NT2/D1 (cell line): ENCODE results near the gene LRMDA.
A peak's percentile ranks its signal among the peaks of the same experiment; 100 is the strongest.

ENCODE experiments used
- DNase-seq: peaks from one replicate; pipeline ENCODE4 v3.0.0-alpha.2; 2011; ENCODE audit warnings: low read depth, low spot score
- H3K27me3 ChIP-seq: 2 replicates; pipeline ENCODE4 v1.6.0; 2011; ENCODE audit warnings: mild to moderate bottlenecking; ENCODE audit not compliant: insufficient read length, insufficient read depth
- H3K36me3 ChIP-seq: 2 replicates; pipeline ENCODE4 v1.6.1; 2011; ENCODE audit warnings: mild to moderate bottlenecking, low read length, mixed read lengths; ENCODE audit not compliant: insufficient read depth, insufficient read length
- H3K4me1 ChIP-seq: 2 replicates; pipeline ENCODE4 v1.5.1; 2011; ENCODE audit not compliant: insufficient read depth, insufficient read length
- H3K4me3 ChIP-seq: 2 replicates; pipeline ENCODE4 v1.5.1; 2011; ENCODE audit warnings: low read depth; ENCODE audit not compliant: insufficient read length
- H3K9ac ChIP-seq: 2 replicates; pipeline ENCODE4 v1.6.0; 2011; ENCODE audit warnings: low read depth; ENCODE audit not compliant: insufficient read length
- H3K9me3 ChIP-seq: 2 replicates; pipeline ENCODE4 v1.5.1; 2011; ENCODE audit warnings: mild to moderate bottlenecking, low read length; ENCODE audit not compliant: insufficient read depth
- SUZ12 ChIP-seq: IDR thresholded peaks from 2 replicates; pipeline ENCODE4 v1.6.1; 2011; ENCODE audit not compliant: insufficient read length, insufficient read depth; ENCODE audit errors: extremely low read depth
- YY1 ChIP-seq: IDR thresholded peaks from 2 replicates; pipeline ENCODE4 v1.6.1; 2011; ENCODE audit not compliant: insufficient read length, insufficient read depth
- ZNF274 ChIP-seq: IDR thresholded peaks from 2 replicates; pipeline ENCODE4 v1.6.1; 2011; ENCODE audit warnings: mild to moderate bottlenecking, low read depth, low read length

LRMDA gene

DNA sequence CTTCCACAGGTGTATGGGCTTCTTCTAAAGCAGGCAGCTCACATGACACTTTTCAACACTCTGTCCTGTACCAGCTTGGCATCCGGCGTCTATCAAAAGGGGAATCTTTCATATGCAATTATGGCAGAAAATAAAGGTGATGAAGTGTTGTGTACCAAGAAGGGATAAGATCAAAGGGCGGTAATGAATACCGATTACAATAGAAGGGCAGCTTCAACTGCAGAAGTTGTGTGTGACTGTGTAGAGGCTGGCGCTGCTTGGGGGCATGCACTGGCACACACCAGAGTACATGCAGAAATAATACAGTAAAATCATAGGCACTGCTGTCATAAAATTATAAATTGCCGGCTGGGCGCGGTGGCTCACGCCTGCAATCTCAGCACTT is 744.7 kb downstream of the LRMDA start:
- Histone ChIP-seq H3K27me3 (no peaks in the 10 kb centered on the region), H3K4me1 (no peaks in the 10 kb centered on the region), H3K9ac (no peak overlapping the region), H3K4me3 (no peak overlapping the region), H3K9me3 (no peaks in the 10 kb centered on the region; the same call in 1 of the 2 replicates), H3K36me3 (no peaks in the 10 kb centered on the region)
- TF ChIP-seq ZNF274: no peak
- TF ChIP-seq SUZ12: no peak
- no peak for TF ChIP-seq YY1
- no peak for DNase-seq

DNA sequence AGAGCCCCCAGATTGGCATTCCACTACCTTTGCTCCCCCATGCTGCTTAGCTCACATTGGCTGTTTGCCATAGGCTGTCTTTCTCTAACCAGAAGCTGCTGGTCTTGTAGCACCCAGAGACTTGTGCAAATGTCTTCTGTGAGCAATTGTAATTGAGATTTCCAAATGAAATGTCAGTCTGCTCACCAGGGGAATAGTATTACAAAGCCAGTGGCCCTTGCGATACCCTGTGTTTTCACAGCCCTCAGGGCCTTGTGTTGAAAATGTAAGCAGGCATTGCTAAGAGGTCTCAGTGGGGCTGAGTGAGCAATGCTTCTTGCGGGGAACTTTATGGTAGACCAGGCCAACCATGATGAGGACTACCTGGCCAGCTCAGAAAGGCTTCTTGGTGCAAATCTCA is 746.5 kb downstream of the LRMDA start:
- Histone ChIP-seq H3K4me1 (no peaks in the 10 kb centered on the region), H3K9me3 (no peaks in the 10 kb centered on the region), H3K36me3 (no peaks in the 10 kb centered on the region), H3K4me3 (no peak overlapping the region), H3K27me3 (no peaks in the 10 kb centered on the region), H3K9ac (no peak overlapping the region)
- no peak for TF ChIP-seq YY1
- TF ChIP-seq SUZ12: no peak
- TF ChIP-seq ZNF274: no peak
- peak; percentile 11 for DNase-seq

DNA sequence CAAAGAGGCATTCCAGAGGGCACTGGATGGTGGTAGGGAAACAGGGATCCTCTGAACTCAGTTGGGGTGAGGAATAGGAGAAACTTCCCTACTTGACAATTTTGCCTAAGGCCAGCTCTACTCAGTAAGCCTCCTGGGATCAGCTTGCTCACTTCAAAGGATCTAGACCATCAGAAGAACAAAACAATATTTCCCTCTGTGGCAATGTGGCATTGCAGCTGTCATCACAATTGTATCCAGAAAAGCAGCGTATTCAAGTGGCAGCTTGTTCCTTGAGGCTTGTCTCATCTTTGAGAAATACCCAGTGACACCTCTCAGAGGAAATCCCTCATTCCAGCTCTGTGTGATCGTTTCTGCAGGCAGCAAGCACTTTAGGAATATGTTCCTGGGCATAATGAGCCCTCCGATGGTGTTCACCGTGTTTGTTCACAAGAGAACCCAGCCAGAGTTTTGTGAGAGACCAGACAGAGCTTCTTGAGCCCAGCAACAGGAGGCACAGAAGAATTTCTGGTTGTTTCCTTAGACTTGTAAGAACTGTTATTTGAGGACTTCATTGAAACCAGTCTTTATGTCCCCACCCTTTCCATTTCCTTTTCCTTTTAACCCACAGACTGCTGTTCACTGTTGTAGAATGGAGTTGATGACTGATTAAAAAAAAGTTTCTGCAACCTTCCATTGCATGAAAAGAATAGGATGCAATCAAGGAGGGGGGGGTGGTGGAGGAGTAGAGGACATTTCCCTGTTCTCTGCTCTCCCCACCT is 747.3 kb downstream of the LRMDA start:
- no peaks in the 10 kb centered on the region for H3K36me3 ChIP-seq
- no peaks in the 10 kb centered on the region for H3K4me1 ChIP-seq
- no peak for TF ChIP-seq ZNF274
- TF ChIP-seq SUZ12: no peak
- no peaks in the 10 kb centered on the region for H3K27me3 ChIP-seq
- no peak overlapping the region for H3K9ac ChIP-seq
- no peak overlapping the region for H3K4me3 ChIP-seq
- no peak for DNase-seq
- no peaks in the 10 kb centered on the region for H3K9me3 ChIP-seq

DNA sequence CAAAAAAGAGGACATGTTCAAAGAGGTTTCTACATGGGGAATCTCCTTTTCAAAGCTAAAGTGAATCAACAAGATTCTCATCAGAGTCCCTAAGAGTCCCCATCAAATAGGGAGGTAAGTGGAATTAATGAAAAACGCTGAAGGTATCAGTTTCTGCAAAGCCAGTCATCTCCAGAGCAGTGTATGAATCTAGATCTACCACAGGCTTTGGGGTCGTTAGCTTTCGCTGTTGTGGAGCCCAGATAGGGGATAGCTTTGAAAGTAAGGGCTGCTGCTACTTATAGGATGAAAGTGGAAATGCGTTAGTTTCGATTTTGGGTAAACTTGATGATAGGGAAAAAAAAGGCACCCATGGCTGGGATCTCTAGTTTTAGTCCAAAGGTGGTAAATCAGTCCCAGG is 748.4 kb downstream of the LRMDA start:
- Histone ChIP-seq H3K4me3 (no peak overlapping the region), H3K4me1 (no peaks in the 10 kb centered on the region), H3K36me3 (no peaks in the 10 kb centered on the region), H3K9ac (no peak overlapping the region), H3K9me3 (no peaks in the 10 kb centered on the region), H3K27me3 (no peaks in the 10 kb centered on the region)
- no peak for DNase-seq
- TF ChIP-seq ZNF274 (no peak), SUZ12 (no peak), YY1 (no peak)

DNA sequence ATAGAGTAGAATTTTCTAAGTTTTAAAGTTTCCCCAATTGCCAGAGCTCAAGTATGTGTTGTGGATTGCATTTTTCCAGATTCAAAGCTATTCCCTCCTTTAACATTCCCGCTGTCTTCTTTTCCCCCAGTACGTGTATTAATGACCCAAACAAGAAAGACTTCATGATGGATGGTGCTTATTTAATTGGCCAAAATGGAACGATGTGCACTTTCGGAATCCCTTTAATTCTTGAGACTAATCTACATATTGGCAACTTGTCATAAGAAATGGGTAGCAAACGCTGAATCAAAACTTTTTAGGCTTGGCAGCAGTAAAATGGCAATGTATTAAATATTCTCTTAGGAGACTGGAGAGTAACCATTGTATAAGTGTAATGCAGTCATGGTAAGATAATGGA is 753.2 kb downstream of the LRMDA start:
- no peak for DNase-seq
- Histone ChIP-seq H3K9ac (no peak overlapping the region), H3K9me3 (no peaks in the 10 kb centered on the region), H3K36me3 (no peaks in the 10 kb centered on the region), H3K4me1 (no peaks in the 10 kb centered on the region), H3K4me3 (no peak overlapping the region), H3K27me3 (no peaks in the 10 kb centered on the region)
- TF ChIP-seq ZNF274 (no peak), SUZ12 (no peak), YY1 (no peak)

DNA sequence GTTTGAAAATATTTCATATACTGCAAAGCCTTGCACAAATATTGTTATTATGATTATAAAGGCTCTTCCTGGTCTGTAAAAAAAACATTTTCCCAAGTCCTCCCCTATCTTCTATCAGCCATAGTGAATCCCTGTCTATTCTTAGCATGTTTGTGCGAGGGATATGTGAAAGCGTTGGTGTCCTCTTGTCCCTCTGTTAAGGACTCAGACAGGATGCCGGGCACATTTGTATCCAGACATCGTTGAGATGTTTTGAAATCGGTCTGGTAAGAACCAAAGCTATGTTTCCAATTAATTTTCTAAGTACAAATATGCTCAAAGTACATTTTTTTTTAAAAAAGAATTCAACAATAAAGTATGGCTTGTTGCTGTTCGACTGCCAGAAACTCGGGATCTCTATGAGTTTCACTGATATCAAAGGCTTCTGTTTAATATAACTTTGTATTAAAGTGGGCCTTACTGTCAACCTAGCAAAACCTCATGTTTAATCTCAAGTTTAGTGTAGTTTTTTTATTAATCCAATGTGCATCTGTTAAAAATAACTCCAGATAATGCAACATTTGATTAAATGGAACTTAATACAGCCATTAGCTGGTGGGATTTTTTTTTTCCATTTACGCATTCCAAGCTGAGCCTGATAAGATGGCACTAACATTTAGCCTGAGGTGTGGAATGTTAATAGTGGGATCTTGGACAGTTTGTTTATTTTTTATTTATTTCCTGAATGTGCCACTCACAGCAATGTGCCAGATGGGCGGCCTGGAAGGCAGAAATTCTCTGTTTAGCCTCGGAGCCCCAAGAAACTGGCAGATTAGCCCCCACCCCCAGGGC is 754.3 kb downstream of the LRMDA start:
- no peaks in the 10 kb centered on the region for H3K9me3 ChIP-seq
- no peak overlapping the region for H3K9ac ChIP-seq
- no peaks in the 10 kb centered on the region for H3K4me1 ChIP-seq
- no peak overlapping the region for H3K4me3 ChIP-seq
- DNase-seq: no peak
- H3K36me3 ChIP-seq: no peaks in the 10 kb centered on the region
- no peak for TF ChIP-seq SUZ12
- no peak for TF ChIP-seq YY1
- no peak for TF ChIP-seq ZNF274
- no peaks in the 10 kb centered on the region for H3K27me3 ChIP-seq

DNA sequence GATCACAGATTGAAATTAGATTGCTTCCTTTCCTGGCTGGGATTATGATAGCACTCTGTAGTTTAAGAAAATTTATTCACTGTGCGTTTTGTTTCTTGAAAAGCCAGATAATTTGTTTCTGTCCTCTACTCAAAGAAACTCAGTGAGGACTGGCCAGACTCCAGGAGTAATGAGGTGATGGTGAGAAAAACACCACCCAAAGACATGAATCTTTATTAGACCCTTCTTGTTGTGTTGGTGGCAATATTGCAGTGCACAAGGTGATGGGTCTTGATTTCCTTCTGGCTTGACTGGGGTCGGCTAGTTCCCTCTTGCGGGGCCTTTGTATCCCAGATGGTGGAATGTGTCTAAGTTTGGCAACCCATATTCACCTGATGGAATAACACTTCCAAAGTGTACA is 756.8 kb downstream of the LRMDA start:
- no peak for TF ChIP-seq SUZ12
- TF ChIP-seq YY1: no peak
- TF ChIP-seq ZNF274: no peak
- no peaks in the 10 kb centered on the region for H3K9me3 ChIP-seq
- no peaks in the 10 kb centered on the region for H3K4me1 ChIP-seq
- no peak overlapping the region for H3K4me3 ChIP-seq
- H3K27me3 ChIP-seq: no peaks in the 10 kb centered on the region
- no peak for DNase-seq
- H3K36me3 ChIP-seq: no peaks in the 10 kb centered on the region
- H3K9ac ChIP-seq: no peak overlapping the region
